NCI-H1436 treated with DMSO at 0.1 percent for 48 hours (cell line): ENCODE measurements around the gene ARHGDIB.
A peak's percentile ranks its signal among the peaks of the same experiment; 100 is the strongest.

Experiments
- DNase-seq: peaks from one replicate; lab custom pipeline; 2025; lab: John Stamatoyannopoulos, UW

ARHGDIB gene

DNA sequence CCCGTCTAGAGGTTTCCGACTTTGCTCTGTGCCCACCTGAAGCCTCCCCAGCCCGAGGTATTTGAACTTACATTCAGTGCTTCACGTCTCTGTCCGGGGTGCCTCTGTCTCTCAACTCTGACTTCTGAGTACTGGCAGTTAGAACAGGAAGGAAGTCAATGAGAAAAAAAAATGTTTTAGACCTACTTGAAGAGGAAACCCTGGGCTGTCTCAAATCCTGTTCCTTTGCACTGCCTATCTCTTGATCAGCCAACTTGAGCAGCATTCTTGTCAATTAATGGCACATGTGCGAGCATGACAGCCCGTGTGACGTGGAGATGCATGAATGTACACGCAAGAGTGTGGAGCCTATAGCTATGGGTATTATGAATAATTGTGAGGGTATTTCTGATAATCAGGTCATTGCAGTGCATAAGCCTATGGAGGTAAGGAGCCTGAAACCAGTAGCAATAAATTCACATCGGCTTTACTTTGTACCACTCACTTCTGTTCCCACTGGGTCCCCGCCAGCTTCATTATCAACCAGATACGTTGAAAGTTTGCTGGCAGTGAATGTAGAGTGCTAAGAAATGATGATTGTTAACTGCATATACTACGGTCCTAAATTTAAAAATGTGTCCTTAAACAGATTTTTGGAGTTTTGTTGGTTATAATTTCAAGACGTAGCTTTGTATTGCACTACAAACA lies at the start of gene ARHGDIB:
TSS of gene ARHGDIB (minus strand) at position 136 of the 687 bp plus-strand sequence. CDS start 10,889 bp downstream, outside the sequence.
- DNase-seq = no peak

DNA sequence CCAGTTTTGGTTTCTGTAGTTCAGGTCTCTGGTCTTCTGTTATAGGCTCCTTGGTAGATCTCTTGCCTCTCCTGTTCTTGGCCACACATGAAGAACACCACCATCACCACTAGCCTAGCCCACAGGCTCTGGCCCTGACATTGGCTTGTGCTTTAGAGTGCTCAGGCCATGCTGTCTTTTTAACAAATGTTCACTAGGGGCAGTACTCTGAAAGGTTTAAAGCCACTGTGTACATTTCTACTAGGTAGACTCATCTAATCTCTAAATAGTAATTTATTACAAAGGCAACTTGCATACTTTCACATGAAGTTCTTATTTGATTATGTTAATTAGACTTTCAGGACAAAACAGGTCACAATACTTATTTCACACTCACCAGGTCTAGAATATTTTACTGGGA lies 49.8 kb upstream of the ARHGDIB start:
- no peak for DNase-seq

DNA sequence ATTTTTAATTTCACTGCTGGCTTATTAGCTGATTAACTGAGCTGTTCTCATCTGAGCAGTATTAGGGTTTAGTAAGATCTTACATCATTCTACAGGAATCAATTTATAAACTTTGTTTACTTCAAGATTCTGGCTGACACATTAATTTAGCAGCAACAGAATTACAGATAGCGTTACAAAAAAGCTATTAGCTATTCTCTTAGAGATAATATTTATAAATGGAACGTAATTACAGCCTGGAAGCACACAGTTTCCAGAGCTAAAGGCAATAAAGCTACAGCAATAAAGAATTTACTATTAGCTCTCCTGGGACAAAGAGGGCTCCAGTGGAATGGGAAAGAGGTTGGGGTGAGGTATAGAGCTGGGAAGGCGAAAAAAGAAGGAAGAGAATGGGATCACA lies 46.1 kb upstream of the ARHGDIB start:
- DNase-seq = no peak

DNA sequence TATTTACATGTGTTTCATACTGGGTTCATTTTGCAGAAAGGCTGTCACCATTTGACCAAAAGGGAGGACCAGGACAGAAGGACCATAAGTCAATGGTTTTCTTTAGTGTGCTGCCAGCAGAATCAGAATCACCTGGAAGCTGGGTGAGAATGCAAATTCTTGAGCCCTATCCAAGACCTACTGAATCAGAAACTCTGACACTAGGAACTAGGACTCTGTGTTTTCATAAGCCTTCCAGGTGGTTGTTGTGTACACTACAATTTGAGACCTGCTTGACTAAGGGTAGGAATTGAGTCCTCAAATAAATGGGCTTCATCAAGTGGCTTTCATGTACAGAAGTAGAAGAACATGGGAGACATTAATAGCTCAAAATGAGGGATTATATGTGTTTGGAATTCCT lies 43.7 kb upstream of the ARHGDIB start:
- no peak for DNase-seq

DNA sequence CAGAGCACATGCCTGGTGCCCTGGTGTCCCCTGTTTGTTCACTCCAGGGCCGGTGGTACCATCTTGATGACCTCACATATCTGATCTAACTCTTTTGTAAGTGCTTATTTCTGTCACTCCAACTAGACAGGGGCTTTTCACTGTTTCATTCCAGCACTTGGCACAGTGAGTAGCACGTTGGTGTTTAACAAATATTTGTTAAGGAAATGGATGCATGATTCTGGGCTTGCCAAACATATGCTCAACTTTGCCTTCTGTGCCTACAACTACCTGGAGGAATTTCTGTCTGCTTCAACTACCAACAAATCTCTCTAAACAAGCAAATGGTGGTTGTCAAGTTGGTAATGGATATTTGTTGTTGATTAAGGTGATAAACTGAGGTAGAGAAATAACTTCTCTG lies 43.0 kb upstream of the ARHGDIB start:
- DNase-seq = no peak

DNA sequence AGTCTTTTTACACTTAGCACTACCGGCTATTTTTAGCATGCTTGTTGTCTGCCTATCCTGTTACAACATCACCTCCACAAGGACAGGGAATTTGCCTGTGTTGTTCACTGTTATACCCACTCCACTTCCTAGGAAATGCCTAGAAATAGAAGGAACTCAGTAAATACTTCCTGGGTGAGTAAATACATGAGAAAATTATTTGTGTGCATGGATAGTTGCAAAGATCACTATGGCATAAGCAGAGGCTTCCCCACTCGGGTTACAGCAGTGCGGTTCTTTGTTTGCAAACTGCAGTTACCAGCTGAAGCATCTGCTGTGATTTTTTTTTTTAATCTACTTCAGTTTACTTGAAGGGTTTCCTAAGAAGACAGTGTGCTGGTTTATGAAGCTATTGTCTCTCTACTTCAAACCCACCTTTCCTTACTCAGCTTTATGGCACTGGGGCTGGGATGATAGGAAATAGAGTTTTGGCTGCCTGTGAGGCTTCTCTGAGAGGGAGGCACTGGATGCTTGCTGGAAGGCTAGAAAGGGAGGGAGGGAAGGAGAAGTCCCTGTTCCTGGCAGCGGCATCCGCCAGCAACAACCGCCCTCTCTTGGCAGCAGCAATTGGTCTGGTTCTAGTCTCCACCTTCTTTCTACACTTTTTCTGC lies 40.5 kb upstream of the ARHGDIB start:
- no peak for DNase-seq

DNA sequence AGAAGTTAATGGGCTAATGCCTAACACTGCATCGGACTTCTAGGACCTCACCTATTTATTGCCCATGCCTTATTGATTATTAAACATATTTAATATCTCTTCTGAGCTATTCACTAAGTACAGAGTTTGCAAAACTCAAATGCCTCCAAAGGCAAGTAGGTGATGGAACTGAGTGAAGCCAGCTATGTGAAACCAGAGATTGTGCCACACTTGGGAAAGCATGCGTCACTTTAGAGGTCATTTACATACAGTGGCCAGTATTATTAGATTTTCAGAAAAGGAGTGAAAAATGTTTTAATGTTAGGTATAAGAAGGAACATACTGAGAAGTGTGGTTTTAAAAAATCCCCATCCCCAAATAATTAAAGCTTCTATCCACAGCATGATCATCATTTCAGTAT lies 39.2 kb upstream of the ARHGDIB start:
- no peak for DNase-seq

DNA sequence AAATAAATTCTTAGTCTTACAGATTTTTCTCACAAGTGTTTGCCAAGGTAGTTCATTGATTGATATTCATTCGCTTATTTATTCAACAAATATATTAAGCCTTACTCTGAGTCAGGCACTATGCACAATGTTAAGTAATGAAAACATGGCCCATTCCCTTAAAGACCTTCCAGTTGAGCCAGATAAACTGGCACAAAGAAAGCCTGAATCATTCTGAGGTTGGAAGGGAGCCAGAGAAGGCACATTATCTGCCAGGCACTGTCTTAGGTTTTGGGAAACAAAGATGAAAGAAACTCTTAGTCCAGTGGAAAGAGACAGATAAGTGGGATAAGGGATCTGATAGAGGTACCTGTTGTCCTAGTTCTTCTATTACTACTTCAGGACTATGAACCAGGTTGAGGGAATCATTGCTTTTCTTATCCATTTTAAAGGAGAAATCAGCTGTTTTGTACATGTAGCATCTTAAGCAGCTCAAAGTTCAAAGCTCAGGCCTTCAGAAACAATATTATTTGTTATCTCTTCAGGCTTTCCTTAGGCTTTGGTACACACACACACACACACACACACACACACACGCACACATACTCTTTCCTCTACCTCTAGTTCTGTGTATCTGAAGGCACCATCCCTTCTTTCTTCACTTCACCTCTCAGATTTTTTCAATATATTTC lies 38.4 kb upstream of the ARHGDIB start:
- DNase-seq = no peak

DNA sequence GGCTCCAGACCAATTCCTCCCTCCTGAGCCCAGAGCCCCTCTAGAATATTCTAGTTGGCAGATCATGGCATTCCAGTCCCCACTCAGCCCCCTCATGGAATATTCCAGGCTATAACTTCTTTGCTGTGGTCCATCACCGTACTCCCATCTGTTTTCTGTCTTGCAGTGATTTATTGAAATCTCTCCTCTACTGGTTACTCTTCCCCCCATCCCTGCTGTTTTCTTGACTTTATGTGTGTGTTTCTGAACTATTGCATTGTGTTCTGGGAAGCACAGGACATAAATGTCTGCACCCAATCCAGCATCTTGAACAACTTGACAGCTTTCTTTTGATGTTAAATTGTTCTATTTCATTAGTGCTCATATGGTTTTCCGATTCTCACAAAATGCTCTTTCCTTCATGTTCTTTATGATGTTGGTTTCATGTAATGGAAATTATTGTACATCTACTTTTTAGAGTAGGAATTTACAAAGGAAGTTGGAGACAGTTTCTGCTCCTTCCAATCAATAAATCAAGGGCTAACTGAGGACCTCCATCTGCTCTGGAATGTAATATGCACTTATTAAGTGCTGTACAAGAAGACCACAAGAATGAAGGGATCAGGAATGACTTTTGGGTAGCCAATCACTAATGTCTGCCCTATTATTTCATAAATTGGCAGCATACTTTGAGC lies 37.8 kb upstream of the ARHGDIB start:
- no peak for DNase-seq

DNA sequence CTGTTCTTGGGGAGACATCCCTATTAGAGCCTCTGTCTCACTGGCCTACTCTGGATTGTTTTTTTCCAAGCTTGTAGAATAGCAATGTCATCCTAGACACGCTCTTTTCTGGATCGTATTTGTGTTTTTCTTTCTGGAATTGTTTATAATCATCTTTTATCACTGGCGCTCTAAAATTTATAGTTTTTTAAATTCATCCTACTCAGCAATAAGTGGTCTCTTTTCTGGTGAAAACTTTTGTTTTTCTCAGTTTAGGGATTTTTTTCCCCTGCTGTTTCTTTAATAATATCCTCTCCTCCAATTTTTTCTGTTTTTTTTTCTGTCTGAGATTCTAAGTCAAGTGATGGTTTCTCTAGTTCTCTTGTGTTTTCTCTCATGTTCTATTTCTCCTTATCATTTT lies 36.6 kb upstream of the ARHGDIB start:
- DNase-seq = no peak

DNA sequence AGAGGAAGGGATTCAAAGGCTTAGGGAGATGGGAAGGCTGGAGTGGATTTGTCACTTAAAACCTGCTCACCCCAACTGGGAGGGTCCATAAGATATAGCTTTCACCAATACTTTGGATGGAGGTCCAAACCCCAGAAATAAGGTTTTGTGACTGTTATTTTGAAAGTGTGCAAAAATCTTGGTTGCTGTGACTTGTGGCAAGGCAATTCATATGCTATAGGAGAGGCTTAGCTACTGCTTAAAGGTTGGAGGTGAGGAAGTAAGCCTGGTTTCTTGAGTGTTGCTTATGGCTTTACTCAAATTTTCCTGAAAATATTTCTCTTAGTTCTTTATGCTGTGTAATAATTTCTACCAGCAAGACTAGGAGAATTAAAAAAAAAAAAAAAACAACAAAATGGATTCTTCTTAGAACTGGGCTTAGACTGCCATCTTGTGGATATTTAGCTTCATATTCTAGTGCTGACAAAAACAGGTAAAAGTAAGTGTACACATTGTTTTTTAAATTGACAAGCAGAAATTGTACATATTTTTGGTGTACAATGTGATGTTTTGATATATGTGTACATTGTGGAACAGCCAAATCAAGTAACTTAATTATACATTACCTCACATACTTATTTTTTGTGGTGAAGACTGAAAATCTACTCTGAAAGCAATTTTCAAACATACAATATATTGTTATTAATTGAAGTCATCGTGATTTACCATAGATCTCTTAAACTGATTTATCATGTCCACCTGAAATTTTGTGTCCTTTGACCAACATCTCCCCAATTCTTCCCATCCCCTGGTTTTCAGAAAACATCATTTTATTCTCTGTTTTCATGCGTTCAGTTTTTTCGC lies 34.4 kb upstream of the ARHGDIB start:
- peak; percentile 18 for DNase-seq

DNA sequence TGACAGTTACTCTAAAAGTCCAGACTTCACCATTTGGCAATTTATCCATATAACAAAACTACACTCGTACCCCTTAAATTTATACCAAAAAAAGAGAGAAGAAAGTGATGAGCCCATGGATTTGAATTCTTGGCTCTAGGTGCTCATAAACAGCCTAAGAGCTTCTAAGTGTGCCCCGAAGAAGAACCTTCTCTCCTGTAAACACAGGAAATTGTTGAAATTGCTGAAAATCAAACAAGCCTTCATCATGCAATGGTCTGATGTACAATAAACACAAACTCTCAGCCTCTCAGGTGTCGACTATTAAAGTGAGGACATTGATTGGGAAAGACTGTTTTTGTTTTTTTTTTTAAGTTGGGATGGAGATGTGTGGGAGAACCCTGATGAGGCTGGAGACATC lies 33.2 kb upstream of the ARHGDIB start:
- DNase-seq = no peak

DNA sequence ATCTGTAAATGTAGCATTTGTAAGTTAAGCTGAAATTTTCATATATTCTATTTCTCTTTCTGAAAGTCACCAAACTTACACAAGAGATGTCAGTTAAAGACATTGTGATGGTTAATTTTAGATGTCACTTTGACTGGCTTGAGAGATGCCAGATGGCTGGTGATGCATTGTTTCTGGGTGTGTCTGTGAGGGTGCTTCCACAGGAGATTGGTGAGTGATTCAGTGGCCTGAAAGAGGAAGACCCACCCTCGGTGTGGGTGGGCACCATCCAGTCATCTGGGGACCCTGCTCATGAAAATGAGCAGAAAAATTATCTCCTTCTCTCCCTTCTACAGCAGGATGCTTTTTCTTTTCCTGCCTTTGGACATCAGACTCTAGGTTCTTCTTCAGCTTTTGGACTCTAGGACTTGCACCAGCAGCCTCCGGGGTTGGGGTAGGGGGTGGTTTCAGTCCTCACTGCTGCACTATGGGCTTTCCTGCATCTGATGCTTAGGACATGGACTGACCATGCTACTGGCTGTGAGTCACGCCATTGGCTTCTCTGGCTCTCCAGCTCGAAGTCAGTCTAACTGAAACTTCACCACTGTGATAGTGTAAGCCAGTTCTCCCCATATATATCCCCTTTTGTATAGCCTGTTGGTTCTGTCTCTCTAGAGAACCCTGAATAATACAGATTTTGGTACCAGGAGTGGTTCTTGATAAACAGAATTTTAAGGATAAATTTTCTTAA lies 32.3 kb upstream of the ARHGDIB start:
- DNase-seq = no peak

DNA sequence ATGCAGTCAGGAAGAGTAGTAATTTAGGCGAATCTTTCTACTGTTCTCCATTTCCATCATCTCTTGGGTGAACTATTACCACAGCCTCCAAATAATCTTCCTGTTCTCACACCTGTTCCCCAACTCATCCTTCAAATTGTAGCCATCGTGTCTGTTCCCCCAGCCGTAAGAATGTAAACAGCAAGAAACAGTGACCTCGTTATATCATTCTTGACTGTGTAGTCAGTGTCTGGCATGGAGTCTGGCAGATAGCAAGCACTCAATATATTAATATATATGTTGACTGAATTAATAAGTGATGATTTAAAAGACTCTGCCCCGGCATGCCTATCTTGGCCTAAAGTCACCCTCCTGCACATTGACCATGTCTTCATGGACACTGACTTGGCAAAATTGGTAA lies 31.7 kb upstream of the ARHGDIB start:
- no peak for DNase-seq

DNA sequence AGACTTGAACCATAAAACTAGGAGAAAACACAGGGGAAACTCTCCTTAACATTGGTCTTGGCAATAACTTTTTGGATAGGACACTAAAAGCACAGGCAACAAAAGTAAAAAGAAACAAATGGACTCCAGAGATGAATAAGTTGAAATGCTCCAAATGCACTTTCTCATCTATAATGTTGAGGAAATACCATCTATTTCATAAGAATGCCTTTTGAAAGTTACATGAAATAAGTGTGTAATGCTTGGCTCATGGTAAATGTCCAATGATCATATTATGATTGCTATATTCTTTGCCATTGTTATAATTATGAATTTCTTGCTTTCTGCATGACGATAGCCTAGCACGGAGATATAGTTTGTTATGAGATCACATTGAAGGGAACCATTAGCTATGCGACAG lies 31.3 kb upstream of the ARHGDIB start:
- no peak for DNase-seq

DNA sequence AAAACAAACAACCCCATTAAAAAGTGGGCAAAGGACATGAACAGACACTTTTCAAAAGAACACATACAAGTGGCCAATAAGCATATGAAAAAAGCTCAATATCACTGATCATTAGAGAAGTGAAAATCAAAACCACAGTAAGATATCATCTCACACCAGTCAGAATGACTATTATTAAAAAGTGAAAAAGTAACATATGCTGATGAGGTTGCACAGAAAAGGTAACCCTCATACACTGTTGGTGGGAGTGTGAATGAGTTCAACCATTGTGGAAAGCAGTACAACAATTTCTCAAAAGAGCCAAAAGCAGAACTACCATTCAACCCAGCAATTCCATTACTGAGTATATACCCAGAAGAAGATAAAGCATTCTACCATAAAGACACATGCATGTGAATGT lies 29.7 kb upstream of the ARHGDIB start:
- no peak for DNase-seq

DNA sequence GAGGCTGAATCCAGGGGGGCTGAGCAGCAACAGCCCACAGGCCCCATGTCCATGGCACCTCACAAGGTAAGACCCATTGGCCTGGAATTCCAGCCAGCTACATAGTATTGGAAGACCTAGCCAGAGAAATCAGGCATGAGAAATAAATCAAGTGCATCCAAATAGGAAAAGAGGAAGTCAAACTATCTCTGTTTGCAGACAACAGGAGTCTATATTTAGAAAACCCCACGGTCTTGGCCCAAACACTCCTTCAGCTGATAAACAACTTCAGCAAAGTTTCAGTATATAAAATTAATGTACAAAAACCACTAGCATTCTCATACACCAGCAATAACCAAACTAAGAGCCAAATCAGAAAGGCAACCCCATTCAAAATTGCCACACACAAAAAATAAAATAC lies 28.4 kb upstream of the ARHGDIB start:
- no peak for DNase-seq

DNA sequence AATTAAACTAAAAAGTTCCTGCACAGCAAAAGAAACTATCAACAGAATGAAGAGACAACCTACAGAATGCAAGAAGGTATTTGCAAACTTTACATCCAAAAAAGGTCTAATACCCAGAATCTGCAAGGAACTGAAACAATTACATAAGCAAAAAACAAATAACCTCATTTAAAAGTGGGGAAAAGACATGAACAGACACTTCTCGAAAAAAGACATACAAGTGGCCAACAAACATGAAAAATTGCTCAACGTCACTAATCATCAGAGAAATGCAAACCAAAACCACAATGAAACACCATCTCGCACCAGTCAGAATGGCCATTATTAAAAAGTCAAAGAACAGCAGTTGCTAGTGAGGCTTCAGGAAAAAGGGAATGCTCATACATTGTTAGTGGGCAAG lies 26.6 kb upstream of the ARHGDIB start:
- DNase-seq = no peak

DNA sequence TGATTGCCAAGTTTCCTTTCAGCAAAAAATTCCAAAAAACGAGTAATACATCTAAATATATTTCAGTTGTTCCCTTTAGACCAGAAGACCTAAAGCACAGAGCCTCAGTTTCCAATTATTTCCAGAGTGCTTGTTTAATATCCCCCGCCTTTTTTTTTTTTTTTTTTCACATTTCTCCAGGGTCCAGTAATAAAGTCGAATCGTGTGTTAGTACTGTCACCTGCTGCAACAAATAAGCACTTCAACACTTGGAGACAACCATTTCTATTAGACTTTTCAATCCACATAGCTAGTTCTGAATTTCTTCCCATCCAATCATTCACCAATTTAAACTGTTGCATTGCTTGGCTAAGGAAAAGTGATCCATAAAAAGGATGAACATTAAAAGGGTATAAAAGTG lies 25.0 kb upstream of the ARHGDIB start:
- DNase-seq = no peak

DNA sequence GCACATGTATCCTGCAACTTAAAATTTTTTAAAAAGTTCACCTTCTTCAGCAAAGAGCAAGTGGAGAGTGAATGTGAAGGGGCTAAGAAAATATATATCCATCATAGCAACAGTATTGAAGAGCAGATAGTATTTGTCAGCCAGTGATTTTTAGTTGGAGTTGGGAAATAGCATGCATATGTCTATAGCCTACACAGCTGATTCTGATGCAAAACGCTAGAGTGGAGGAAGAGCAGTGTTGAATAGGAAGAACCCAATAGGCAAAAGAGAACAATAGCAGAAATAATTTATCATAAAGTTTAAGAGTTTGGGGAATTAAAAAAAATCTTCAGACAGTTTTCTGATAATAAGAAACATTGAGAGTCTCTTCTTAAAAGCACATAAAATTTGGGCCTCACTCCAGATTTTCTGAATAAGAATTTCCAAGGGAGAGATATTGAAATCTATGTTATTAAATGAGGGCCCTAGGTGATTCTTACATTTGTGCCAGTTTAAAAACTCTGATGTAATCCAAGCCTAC lies 23.4 kb upstream of the ARHGDIB start:
- DNase-seq = no peak

DNA sequence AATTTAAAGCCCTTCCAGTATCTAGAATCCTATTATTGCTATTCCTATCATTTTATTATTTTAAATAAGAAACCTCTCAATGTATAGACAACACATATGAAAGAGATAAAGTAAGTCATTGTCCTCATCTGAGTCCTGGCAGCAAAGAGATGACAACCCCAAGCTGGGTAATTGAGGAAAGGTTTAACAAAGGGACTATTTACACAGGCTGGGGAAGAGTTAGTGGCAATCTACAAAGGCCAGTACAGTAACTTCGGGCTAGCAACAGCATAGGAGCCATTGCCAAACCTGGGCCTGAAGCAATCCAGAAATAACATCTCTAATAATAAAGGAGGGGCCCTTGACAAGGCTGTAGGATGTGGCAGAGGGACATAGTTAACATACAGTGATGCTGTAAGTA lies 22.6 kb upstream of the ARHGDIB start:
- DNase-seq = no peak
